GM19193 (cell line): ENCODE results near the gene ADAM30.

Source experiments
- POLR2A ChIP-seq: IDR thresholded peaks from 4 replicates; pipeline ENCODE4 v1.6.1; 2011; ENCODE audit not compliant: insufficient read depth, insufficient read length; ENCODE audit errors: extremely low read depth

ADAM30 gene

DNA sequence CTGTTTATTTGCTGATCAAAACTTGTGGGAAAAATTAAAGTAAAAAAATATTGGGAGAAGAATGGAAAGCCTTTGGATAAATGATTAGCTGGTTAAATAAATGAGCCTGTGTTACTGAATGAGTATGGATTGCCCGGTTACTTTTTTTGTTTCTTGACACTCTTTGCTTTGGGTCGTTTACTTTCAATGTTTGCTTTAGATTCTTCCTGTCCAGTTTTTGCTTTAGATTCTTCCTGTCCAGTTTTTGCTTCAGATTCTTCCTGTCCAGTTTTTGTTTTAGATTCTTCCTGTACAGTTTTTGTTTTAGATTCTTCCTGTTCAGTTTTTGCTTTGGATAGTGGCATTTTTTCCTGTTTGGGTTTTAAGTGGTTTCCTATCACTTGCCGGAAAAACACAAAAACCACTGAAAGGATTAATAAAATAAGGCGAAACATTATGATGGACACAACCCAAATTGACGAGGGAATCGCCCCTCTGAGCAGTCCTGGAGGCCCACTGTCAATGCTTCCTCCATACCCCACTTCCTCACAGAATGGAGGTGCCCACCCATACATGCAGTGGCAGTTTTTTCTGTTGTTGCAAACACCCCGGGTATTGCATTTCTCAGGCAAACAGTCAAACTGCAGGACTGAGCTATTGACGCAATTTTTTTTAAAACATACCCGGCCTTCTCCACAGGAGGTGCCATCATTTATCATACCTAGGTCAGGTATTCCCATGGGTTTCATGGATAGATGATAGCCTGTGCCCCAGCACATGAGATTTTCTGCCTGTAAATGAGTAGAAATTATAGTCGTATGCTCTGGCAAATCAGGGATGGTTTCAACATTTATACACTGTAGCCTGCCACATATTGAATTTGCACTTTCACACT lies 2.3 kb downstream of the ADAM30 start:
- no peak for TF ChIP-seq POLR2A

DNA sequence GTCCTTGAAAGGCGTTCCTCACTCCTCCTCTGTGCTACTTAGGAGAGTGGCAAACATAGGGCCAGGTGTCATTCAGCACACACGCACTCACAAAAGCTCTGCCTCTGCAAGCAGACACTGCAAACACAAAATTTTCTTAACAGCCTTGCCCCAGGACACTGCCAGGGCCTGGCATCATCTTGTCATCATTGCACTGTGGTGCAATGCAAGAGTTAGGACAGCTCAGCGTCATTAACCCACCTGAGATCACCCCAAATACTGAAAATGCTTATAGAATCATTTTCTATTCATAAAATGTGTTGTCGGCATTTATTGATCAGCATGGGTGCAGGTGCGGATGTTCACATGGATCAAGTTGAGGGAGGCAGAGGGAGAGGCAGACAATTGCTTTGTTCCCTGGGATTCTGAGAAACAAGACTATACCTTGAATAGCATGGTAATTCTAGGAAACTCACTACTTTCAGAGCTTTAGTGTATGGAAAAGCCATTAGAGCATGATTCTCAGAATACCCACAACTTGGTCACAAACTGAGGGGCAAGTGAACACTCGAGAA lies 3.0 kb downstream of the ADAM30 start:
- no peak for TF ChIP-seq POLR2A

DNA sequence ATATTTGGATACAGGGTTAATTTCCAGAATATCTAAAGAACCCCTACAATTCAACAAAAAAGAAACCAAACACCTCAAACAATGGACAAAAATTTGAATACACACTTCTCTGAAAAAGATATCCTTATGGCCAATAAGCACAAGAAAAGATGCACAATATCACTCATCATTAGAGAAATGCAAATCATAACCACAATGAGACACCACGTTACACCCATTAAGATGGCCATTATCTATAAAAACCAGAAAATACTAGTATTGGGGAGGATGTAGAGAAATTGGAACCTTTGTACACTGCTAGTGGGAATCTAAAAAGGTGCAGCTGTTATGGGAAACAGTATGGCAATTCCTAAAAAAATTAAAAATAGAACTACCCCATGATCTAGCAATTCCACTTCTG lies 4.9 kb downstream of the ADAM30 start:
- no peak for TF ChIP-seq POLR2A

DNA sequence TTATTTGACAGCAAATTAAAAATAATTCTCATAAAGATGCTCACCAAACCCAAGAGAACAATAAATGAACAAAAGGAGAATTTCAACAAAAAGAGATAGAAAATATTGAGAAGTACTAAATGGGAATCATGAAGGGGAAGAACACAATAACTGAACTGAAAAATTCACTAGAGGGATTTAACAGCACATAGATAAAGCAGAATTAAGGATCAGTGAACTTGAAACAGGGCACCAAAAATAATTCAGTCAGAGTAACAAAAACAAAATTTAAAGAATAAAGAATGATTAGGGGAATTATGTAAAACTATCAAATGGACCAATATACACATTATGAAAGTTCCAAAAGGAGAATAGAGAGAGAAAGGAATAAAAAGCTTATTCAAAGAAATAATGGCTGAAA lies 7.8 kb downstream of the ADAM30 start:
- TF ChIP-seq POLR2A, result no peak

DNA sequence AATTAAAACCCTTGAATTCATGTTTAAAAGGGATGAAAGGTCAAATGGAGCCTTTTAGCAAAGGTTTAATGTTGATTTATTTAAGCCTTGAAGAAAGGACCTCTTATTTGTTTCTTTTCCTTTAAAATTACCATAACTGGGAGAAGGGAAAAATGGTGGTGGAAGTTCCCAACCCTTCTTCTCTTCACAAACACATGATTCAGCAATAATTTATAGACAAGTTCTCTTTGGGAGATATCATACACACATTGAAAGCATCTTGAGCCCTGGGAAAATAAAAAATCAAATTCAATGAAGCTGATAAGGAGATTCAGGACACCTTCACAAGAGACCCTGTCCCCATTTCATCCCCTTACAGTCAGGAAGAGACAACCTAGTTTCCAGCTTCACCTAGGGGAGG lies 8.9 kb downstream of the ADAM30 start:
- TF ChIP-seq POLR2A, result no peak

DNA sequence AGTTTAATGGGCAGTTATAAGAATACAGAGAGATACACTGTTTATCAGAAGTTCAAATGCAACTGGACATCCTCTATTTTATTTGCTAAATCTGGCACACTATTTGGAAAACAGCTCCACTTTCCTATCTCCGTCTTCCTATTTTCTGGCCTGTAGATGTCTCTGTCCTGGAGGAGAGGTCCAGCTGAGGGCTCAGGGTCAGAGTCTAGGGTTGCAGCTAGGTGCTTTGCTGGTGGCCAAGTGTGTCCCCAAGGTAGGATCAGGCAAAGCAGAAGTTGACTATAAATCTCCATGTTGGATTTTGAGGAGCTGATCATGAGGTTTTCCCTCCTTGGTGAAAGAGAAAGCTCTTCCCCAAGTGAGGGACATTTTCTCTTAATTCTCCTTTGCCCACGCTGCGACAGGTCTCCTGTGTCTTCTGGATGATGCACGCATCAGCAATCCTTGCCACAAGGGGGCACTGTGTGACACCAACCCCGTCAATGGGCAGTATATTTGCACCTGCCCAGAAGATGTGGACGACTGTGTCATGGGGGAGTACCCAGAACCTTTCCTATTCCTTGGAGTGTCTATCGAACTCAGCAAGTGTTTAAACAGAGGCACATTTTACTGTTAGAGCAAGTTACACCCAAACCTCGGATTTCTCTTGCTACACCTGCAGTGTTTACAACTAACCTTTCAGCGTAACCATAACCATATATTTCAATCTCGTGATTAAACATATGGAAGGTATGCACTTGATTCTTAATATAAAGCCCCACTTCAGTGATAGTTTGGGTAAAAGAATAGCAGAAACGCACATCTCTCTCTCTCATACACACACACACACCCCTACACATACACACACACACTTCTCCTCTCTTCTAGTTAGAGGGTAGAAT lies 10.2 kb downstream of the ADAM30 start:
- TF ChIP-seq POLR2A, result no peak

DNA sequence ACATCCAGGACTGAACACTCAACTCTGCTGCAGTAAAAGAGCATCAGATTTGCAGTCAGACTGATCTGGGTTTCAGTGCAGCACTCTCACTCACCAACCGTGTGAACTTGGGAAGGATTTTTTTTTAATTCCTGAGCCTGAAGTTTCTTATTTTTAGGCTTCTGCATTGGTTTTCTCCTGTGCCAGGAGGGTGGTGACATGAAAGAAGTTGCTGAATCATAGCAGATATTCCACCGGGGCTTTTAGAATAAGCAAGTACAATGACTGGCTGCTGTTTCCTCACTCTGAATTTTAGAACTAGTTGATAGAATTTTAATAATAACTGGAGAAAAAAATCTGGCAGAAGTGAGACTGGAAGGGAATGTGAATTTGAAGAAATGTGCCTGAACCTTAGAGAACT lies 11.6 kb downstream of the ADAM30 start:
- no peak for TF ChIP-seq POLR2A

DNA sequence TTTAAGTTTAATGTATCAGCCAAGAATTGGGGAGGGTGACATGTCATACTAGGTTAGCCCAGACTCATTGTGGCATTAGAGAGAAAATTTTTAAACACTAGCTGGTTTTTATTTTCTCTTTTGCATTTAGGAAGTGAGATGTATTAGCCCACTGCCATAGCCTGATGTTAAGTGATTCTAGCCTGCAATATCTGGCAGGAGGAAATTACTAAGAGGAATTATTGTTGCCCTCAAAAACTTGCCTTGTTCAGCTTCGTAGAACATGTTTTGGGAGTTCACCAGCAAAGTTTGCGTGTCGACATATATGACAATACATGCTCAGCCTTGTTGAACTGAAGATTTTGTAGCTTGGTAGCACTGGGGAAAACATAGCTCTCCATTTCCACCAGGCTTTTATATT lies 12.5 kb downstream of the ADAM30 start:
- TF ChIP-seq POLR2A, result no peak

DNA sequence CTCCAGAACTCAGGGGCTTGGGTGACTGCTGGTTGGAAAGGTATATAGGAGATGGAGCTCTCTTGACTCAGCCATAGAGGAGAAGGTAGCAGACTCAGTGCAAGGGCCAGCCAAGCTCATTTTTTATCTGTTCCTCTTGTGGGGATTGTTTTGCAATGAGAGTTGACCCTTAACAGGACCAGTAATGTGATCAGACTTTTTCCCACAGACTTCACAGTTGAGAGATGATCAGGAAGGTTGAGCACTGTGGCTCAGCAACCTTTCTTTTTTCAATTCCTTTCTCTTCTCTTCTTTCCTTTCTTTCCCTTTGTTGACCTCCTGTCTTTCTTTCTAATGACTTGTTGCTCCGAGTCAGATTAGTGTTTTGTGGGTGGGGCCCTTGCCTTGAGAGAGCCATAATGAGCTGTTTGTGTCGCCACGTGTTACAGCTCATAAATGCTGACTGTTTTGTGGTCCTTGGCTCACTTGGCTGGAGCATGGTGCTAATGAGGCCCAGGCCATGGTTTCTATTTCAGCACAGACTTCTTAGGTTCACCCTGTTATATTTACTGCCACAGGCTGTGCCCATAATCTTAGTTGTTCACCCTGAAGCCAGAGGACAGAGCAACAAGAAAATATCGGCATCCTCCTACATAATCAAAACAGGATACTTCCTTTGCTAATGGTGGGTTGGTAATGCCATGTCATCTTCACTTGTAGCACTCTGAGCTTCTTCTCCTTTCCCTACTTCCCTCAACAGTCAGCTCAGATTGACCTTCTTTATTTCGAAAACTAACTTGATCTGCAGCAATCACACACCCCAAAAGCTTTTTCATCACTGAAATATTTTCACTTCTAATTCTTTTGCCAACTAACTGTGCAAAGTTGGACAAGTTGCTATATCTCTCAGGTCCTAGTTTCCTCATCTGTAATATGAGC lies 13.9 kb downstream of the ADAM30 start:
- TF ChIP-seq POLR2A, result no peak

DNA sequence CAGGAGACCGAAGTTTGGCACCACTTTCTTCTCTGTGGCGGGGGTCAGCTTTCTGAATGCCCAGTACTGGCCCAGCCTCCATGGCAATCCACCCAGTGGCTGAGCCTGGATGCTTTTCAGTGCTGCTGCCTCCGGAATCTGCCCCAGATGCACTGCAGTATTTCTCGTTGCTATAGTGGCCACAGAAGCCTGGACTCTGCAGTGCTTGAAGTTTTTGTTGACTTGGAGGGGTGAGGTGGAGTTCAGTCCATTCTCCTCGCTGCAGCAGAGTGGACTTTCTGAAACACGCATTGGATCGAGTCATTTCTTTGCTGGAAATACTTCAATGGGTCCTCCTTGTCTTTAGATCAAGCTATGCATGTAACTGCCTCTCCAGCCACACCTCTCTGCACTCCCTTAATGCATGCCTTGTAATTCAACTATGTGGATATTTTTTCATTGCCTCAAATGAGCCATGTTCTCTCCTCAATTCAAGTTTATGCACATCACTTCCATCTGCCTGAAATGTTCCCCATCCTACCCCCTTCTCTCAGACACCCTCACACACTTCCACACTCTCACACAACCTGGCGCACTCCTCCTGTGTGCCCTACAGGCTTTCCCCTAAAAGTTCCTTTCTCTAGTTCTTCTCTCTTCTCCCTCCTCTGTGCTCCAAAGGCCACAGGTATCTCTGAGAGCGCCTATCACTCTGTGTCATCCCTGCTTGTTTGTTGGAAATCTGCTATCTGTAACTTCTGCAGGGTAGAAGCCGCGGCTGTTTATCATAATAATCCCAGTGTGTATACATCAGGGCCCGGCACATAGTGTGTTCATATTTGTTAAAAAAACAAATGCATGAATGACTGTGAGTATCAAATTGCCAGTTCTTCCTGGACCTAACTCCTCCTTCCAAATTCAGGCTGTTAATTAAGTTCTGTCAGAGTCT lies 16.5 kb downstream of the ADAM30 start:
- TF ChIP-seq POLR2A, result no peak

DNA sequence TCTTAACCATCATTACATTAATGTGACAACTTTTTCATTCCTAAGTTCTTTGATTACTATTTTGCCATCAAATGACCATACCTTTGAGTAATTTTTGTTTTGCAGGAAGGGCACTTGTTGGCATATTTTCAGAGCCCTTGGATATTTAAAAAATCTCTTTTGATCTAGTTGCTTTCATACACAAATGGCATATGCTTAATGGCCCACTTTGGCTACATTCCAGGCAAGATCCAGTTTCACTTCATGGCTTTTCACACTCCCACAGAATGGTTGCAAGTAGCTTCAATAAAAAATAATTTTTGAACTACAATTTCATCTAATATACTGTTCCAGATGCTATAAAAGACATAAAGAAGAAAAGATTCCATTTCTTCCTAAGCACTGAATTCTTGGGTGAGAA lies 18.1 kb downstream of the ADAM30 start:
- TF ChIP-seq POLR2A, result no peak

DNA sequence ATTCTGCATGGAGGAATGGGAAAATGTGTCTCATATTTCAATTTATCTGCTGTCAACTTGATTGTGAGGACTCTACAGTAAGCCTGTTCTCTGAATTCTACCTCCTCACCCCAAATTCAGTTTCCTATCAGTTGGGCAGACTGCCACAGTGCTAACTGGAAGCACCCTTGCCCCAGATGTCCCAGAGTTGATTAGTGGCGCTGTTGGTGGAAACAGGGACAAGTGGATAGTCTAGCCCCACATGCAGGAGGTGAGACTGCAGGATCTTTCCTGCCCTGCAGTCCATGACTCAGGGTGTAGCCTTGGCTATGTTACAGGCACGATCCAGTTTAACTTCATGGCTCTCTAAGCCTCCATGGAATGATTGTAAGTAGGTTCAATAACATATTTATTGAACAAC lies 22.1 kb downstream of the ADAM30 start:
- no peak for TF ChIP-seq POLR2A

DNA sequence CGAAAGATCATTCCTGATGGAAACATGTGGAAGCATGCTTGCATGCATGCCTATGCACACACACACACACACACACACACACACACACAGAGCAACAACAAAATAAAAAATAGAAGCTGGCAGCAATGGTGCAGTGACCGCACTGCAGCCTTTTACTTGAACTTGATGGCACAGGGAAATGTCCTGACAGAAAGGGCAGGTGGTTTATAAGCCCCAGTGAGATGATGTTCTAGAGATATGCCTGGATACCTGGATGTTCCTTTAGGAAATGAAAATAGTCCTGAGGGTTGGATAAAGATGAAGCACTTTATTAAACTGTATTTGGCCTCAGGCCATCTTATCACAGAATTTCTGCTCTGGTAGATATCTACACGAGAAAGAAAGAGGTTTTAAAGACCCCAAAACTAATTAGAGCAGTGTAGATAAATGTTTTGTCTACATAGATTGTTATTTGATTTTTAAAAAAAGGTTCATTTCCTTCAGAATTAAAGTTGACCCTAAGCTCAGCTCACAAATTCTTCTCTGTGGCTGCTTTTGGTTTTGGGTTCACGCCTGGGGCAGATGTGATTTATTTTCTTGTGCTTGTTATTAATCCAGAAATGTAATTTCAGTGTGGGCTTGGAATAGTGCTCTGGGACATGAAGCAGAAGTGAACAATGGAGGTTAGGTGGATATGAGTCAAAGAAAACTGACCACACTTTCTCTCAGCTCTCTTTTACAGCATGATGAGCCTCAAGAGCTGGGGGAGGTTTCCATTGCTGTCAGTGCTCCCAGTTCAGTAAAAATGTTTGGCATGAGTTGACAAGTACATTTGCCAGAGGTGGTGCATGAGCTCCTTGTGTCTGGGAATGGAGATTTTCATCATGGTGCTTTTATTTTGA lies 22.9 kb downstream of the ADAM30 start:
- TF ChIP-seq POLR2A, result no peak

DNA sequence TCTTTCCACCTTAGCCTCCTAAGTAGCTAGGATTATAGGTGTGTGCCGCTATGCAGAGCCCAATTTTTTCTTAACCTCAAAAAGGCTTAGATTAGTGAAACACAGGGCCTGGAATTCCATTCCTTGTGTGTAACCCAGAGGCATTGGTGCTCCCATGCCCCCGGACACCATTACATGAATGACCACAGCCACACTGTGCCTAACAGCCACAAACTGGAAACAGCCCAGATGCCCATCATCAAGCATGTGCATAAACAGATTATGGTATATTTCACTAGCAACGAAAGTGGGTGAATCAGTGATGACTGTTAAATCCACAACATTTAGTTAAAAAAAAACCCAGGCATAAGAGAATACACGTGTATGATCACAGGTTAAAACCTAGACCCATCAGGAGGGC lies 24.4 kb downstream of the ADAM30 start:
- TF ChIP-seq POLR2A, result no peak
